HEK293T (cell line): ENCODE data around the gene OR4D9.

ENCODE experiments used
- CTCF ChIA-PET: fragments of 350-600 bp; formaldehyde crosslinking; extraction: SDS; loops from one replicate; lab custom pipeline; 2021; ENCODE audit warnings: antibody characterized with exemption, inconsistent platforms; lab: Yijun Ruan, JAX
- POLR2A ChIA-PET: fragments of 350-600 bp; formaldehyde crosslinking; extraction: SDS; loops from one replicate; lab custom pipeline; 2020; ENCODE audit warnings: antibody characterized with exemption, inconsistent platforms; lab: Yijun Ruan, JAX
- DNase-seq: peaks from one replicate; pipeline ENCODE4 v3.0.0; 2012; ENCODE audit warnings: mixed read lengths; ENCODE audit errors: extremely low spot score
- ARNT ChIP-seq: fragments of 450-650 bp; IDR thresholded peaks from 2 replicates; pipeline ENCODE4 v1.6.1; 2017; ENCODE audit warnings: mild to moderate bottlenecking
- BHLHE40 ChIP-seq: fragments of 450-650 bp; IDR thresholded peaks from 2 replicates; pipeline ENCODE4 v1.6.1; 2016; ENCODE audit warnings: mild to moderate bottlenecking, moderate library complexity, borderline replicate concordance
- CTBP1 ChIP-seq: fragments of 450-650 bp; IDR thresholded peaks from 2 replicates; pipeline ENCODE4 v1.6.1; 2016; ENCODE audit warnings: borderline replicate concordance
- ELF4 ChIP-seq: fragments of 450-650 bp; IDR thresholded peaks from 2 replicates; pipeline ENCODE4 v1.6.1; 2017; ENCODE audit warnings: antibody characterized with exemption
- FOXA1 ChIP-seq: fragments of 450-650 bp; IDR thresholded peaks from 2 replicates; pipeline ENCODE4 v1.6.1; 2016; ENCODE audit warnings: mild to moderate bottlenecking
- FOXK2 ChIP-seq: fragments of 450-650 bp; IDR thresholded peaks from 2 replicates; pipeline ENCODE4 v1.6.1; 2016; ENCODE audit warnings: mild to moderate bottlenecking
- FOXM1 ChIP-seq: fragments of 450-650 bp; IDR thresholded peaks from 2 replicates; pipeline ENCODE4 v1.6.1; 2017; ENCODE audit warnings: mild to moderate bottlenecking, borderline replicate concordance
- HDGF ChIP-seq: fragments of 450-650 bp; IDR thresholded peaks from 2 replicates; pipeline ENCODE4 v1.6.1; 2017; ENCODE audit warnings: antibody characterized with exemption, borderline replicate concordance
- L3MBTL2 ChIP-seq: fragments of 450-650 bp; conservative IDR thresholded peaks from 2 replicates; pipeline ENCODE4 v1.6.1; 2016; ENCODE audit warnings: mild to moderate bottlenecking
- LEF1 ChIP-seq: fragments of 450-650 bp; IDR thresholded peaks from 2 replicates; pipeline ENCODE4 v1.6.1; 2017; ENCODE audit warnings: mild to moderate bottlenecking, borderline replicate concordance
- NFRKB ChIP-seq: fragments of 450-650 bp; IDR thresholded peaks from 2 replicates; pipeline ENCODE4 v1.6.1; 2016; ENCODE audit warnings: mild to moderate bottlenecking, moderate library complexity
- SP1 ChIP-seq: fragments of 450-650 bp; IDR thresholded peaks from 2 replicates; pipeline ENCODE4 v1.6.1; 2017
- SUZ12 ChIP-seq: fragments of 450-650 bp; IDR thresholded peaks from 2 replicates; pipeline ENCODE4 v1.6.1; 2016; ENCODE audit warnings: mild to moderate bottlenecking
- TARDBP ChIP-seq: fragments of 450-650 bp; IDR thresholded peaks from 2 replicates; pipeline ENCODE4 v1.6.1; 2016
- ZNF384 ChIP-seq: fragments of 450-650 bp; IDR thresholded peaks from 2 replicates; pipeline ENCODE4 v1.6.1; 2016
- TF ChIP-seq, protein P1 (sequence below): fragments of 450-650 bp; IDR thresholded peaks from 2 replicates; pipeline ENCODE4 v1.6.1; 2016

Gene OR4D9

DNA sequence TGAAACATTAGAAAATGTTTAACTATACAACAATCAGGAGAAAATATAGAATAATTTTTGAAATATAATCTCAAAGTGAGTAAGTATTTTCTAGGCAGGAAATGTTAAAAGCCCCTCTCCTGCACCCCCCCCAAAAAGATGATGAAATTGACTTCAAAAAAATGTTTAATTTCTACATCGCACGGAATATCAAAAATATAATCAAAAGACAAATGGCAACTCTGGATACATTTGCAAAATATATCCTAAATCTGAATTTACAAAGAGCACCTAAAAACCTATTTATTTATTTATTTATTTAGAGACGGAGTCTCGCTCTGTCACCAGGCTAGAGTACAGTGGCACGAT is 36.9 kb downstream of the OR4D9 start:
- POLR2A ChIA-PET = interaction anchor here (1.4 to 2.4 kb wide), 2 partner anchors 10 to 13 kb away, joined by 6 to 9 read pairs; no protein-coding TSS in a partner anchor

DNA sequence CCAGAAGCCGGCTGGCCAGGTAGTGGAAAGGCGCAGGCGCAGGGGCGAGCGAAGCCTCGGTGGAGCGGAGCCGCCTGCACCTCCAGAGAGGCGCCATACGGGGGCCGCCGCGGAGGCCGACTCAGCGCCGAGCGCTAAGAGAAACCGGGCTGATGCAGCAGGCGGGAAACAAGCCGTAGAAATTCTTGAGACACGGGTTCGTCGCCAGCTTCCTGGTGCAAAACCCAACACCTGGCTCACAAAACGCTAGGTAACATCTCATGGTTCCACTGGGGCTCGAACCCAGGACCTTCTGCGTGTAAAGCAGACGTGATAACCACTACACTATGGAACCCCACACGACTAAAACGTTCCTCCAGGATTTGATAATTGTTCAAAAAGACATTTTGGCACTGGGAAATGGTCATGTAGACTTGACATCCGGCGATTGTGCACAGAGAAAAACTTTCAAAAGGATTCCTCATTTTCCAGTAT is 39.1 kb downstream of the OR4D9 start:
- peak; percentile 74 for DNase-seq
- TF ChIP-seq, protein P1, sequence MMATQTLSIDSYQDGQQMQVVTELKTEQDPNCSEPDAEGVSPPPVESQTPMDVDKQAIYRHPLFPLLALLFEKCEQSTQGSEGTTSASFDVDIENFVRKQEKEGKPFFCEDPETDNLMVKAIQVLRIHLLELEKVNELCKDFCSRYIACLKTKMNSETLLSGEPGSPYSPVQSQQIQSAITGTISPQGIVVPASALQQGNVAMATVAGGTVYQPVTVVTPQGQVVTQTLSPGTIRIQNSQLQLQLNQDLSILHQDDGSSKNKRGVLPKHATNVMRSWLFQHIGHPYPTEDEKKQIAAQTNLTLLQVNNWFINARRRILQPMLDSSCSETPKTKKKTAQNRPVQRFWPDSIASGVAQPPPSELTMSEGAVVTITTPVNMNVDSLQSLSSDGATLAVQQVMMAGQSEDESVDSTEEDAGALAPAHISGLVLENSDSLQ = no peak
- 0 out of 2 replicates have a peak, but pooled peaks have one; percentile 16 for TF ChIP-seq L3MBTL2
- TF ChIP-seq ZNF384 = 0 out of 2 replicates have a peak, but pooled peaks have one; percentile 5
- TF ChIP-seq HDGF = no peak
- TF ChIP-seq FOXM1 = no peak
- TF ChIP-seq ELF4 = 0 out of 2 replicates have a peak, but pooled peaks have one; percentile 41
- POLR2A ChIA-PET = interaction anchor here (1.0 to 2.4 kb wide), 5 partner anchors 9 to 118 kb away, joined by 3 to 9 read pairs (median 3); no protein-coding TSS in a partner anchor
- CTCF ChIA-PET = no interaction called here

More for the DNA sequence above, 36.9 kb downstream of the OR4D9 start:
- TF ChIP-seq, protein P1 = no peak
- TF ChIP-seq ELF4 (no peak), LEF1 (no peak), L3MBTL2 (no peak), FOXA1 (no peak), CTBP1 (no peak), SUZ12 (no peak), NFRKB (no peak), FOXM1 (no peak), BHLHE40 (no peak)
- DNase-seq = no peak
- CTCF ChIA-PET = interaction anchor here (0.6 to 1.4 kb wide), 2 partner anchors 11 to 63 kb away, joined by 3 to 7 read pairs; no protein-coding TSS in a partner anchor

DNA sequence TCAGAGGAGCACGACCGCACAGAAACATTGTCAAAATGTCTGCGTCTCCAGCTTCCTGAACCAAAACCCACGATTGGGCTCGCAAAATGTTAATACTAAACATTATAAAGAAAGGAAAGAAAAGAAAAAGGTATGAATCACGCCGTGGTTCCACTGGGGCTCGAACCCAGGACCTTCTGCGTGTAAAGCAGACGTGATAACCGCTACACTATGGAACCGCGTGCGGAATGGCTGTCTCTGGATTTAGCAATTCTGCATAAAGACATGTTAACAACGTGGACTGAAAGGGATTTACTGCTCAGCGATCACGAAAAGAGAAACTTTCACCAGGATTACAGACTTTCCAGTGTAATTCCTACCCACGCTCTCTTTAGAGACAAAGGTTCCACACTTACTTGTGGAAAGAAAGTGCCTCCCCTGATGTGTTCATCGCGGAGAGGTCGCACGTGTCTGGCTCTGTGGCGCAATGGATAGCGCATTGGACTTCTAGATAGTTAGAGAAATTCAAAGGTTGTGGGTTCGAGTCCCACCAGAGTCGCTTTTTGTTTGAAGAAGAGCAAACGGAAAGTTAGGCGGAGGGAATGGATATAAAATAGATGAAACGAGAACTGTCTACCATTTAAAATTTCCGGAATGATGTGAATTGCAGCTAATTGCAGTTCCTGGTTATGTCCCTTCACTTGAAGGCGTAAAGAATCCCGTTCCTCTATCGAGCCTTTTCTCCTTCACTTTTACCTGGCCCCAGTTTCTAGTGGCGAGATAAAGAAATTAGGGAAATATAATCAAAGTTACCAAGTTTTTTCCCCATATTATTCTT is 39.7 kb downstream of the OR4D9 start:
- POLR2A ChIA-PET = interaction anchor here (1.6 to 2.4 kb wide), 3 partner anchors 9 to 117 kb away, joined by 3 to 9 read pairs (median 4); no protein-coding TSS in a partner anchor
- CTCF ChIA-PET = no interaction called here
- DNase-seq = no peak
- TF ChIP-seq CTBP1 (no peak), ZNF384 (no peak), NFRKB (0 out of 2 replicates have a peak, but pooled peaks have one; percentile 46), BHLHE40 (no peak), TARDBP (peak; percentile 77; the same call in 1 of the 2 replicates), L3MBTL2 (peak; percentile 95), ARNT (peak; percentile 62; the same call in 1 of the 2 replicates), HDGF (no peak), FOXM1 (no peak)
- TF ChIP-seq, protein P1 = 0 out of 2 replicates have a peak, but pooled peaks have one; percentile 28

DNA sequence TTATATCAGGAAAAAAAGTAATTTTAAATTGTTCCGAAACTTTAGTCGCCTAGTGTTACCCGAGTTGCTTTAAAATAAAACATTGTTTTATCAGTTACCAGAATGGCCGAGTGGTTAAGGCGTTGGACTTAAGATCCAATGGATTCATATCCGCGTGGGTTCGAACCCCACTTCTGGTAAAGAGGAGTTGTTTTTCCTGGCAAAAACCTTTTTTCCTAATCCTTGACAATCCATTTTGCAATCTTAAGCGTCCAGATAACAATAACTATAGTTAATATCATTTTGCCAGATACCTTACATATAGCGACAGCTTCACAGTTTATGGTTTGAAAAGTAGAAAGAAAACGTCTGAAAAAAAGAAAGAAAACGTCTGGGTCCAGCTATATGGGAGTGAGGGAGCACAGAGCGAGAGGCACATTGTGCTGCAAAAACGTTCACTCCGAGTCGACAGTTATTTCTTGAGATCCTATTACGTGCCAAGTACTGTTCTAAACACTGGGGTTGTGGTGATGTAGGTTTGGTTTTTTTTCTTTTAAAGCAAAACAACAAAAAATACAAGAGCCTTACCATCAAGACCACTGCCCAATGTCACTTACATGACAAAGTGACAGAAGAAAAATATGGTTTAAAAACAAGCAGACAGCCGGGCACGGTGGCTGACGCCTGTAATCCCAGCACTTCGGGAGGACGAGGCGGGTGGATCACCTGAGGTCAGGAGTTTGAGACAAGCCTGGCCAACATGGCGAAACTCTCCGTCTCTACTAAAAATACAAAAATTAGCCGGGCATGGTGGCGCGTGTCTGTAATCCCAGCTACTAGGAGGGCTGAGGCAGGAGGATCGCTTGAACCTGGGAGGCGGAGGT is 40.6 kb downstream of the OR4D9 start:
- CTCF ChIA-PET = no interaction called here
- no peak for DNase-seq
- POLR2A ChIA-PET = interaction anchor here (1.6 kb wide), 1 partner anchor 9 kb away, joined by 4 read pairs; no protein-coding TSS in a partner anchor
- TF ChIP-seq SP1 (no peak), FOXK2 (no peak), TARDBP (no peak), L3MBTL2 (peak; percentile 65), HDGF (no peak)

DNA sequence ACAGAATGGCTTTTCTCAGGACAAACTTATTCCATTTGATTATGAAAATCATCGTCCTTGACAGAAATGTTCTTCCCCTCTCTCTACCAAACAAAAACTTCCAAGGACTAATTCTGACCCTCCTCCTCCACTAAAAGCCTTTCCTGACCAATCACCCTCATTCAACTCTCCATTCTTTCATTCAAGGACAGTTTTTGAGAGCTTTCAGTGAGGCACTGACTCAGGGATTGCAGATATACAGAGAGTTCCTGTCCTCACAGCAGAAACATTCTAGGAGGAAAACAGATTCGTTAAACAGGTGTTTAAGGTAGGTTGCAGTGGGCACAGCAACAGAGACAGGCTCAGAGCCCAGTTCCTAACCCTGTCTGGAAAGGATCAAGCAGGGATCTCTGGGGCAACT is 41.5 kb downstream of the OR4D9 start:
- TF ChIP-seq SP1 = no peak
- TF ChIP-seq SUZ12 = no peak
- no peak for TF ChIP-seq LEF1
- TF ChIP-seq CTBP1 = no peak
- no peak for TF ChIP-seq FOXK2
- no peak for TF ChIP-seq BHLHE40
- DNase-seq = no peak
- ChIA-PET POLR2A (interaction anchor here (1.3 to 1.6 kb wide), 2 partner anchors 8 to 116 kb away, joined by 3 to 4 read pairs; partner anchors contain the start of gene PATL1), CTCF (no interaction called here)
